Myocyte (in vitro differentiated cells): Measurements from ENCODE around the gene SCO2. TPM values are rescaled to one million over a fixed set of nuclear protein-coding genes. Genes with fewer than 3 reads are reported as not detected.
"Not testable (repeated sequence)": the region's sequence is repeated elsewhere in the genome, so short reads cannot be mapped to it uniquely, and the experiment has no call there.

Experiments
- DNase-seq: peaks from one replicate; pipeline ENCODE4 v3.0.0-alpha.2; 2012; ENCODE audit warnings: low read depth
- total RNA-seq: library from RNA; depleted of rRNA; stranded (reverse); fragments of >200 nt; gene quantifications from 2 replicates; pipeline ENCODE4 v1.2.3, GENCODE V29; 2014

SCO2 gene
- total RNA-seq, 1 donor from 2014 or later = 1.6 TPM

GRCh38 chr22:50522208-50522805 is 3.1 kb downstream of the SCO2 start:
- DNase-seq = no peak

GRCh38 chr22:50521710-50522109 is 3.7 kb downstream of the SCO2 start:
- DNase-seq = no peak

- no peak for DNase-seq
These were observed 4.5 kb downstream of the SCO2 start for GRCh38 chr22:50520826-50521453.

- not testable (repeated sequence) for DNase-seq
These were observed 5.2 kb downstream of the SCO2 start for GRCh38 chr22:50520184-50520583.

GRCh38 chr22:50519151-50519550 is 6.2 kb downstream of the SCO2 start:
- no peak for DNase-seq

GRCh38 chr22:50518606-50519005 is 6.8 kb downstream of the SCO2 start:
- no peak for DNase-seq

GRCh38 chr22:50517495-50518260 is 7.7 kb downstream of the SCO2 start:
- DNase-seq = no peak

DNA sequence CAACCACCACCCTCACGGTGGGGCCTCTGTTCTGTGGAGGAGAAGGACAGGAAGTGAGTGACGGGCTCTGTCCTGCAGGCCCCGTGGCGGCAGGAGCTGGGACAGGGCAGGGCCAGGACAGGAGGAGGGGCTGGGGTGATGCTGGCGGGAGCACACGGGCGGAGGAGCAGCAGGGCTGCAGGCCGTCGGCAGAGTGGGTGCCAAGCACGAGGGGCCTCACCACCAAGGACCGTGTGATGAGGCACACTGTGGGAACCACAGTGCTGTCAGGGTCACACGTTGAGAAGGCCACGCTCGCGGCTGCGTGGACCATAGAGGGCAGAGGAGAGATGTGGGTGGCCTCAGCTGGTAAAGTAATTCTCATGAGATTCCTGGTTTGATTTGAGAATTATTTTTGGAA is 8.5 kb downstream of the SCO2 start:
- no peak for DNase-seq

DNA sequence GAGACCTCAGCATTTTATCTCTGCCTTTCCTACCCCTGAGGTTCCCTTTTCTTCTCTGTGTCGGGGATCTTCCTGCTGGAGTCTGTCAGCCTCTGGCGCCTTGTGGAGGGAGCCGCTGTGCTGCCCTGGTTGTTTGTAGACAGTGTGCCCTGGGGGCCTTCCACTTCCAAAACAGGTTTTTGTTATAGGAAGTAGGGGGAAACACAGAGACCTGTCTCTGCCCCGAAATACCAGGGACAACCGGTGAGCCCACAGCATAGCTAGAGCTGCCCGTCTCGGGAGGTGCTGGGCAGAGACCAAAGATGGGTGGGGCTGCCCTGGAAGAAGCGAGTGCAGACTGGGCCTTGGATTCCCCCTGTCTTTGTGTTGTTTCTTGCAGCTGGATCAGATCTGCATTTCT is 9.3 kb downstream of the SCO2 start:
- DNase-seq = no peak

- no peak for DNase-seq
These were observed 12.2 kb downstream of the SCO2 start for GRCh38 chr22:50513175-50513574.

GRCh38 chr22:50508897-50509296 is 16.5 kb downstream of the SCO2 start:
- DNase-seq = no peak

DNA sequence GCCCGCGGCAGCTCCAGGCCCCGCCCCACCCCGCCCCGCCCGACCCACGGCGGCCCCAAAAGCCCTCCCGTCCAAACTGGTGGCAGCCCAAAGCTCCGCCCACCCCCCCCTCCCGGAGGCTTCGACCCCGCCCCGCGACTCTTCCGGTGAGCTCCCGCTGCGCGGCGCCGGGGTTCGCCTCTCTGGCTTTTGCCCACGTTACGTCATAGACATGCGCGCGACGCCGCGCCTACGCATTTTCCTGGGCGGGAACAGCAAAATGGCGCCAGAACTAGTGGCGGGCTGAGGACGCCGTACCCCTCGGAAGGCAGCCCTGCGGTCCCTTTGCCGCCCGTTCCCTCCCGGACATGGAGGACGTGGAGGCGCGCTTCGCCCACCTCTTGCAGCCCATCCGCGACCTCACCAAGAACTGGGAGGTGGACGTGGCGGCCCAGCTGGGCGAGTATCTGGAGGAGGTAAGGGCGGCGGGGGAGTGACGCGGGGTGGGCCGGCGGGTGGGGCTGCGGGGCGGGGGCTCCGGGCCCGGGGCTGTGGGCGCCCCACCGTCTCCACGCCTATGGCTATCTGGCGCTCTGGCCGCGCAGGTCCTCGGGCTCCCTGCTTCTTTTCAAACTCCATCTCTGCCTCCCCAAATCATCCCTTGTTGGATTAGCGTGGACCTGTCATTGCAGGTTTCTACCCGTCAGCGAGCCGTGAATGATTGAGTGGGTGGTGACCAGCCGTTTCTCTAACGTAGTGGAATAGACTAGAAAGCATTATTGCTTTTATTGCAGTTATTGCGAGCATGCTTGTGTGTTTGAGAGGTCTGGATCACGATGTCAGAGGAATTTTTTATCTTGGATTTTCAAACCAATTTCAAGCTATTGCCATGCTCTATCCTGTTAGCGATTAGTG is 17.2 kb downstream of the SCO2 start, which contains the start of gene NCAPH2:
NCAPH2 (plus strand) TSS at position 234 of the 894 bp plus-strand sequence; CDS start at position 348, 114 bp downstream.
- peak; percentile 98 for DNase-seq

DNA sequence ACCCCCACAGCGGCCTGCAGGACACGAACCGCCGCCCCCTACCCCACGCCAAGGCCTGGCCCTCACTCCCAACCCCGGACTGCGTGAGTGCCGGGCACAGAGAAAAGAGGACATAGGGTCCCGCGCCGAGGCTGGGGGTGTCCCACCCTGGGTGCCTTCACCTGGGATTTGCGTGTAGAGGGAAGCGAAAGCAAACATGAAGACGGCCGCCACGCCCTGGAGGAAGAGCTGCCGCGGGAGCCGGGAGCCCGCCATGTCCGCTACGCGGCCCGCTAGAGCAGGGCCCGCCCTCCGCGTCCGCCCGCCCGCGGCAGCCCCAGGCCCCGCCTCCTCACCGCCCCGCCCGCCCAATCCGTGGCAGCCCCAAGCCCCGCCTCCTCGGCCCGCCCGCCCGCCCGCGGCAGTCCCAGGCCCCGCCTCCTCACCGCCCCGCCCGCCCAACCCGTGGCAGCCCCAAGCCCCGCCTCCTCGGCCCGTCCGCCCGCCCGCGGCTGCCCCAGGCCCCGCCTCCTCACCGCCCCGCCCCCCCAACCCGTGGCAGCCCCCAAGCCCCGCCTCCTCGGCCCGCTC is 17.9 kb downstream of the SCO2 start, which contains the start of gene LMF2:
LMF2 (minus strand) TSS at position 282 of the 570 bp plus-strand sequence; CDS start at position 255, 27 bp downstream.
- no peak for DNase-seq

DNA sequence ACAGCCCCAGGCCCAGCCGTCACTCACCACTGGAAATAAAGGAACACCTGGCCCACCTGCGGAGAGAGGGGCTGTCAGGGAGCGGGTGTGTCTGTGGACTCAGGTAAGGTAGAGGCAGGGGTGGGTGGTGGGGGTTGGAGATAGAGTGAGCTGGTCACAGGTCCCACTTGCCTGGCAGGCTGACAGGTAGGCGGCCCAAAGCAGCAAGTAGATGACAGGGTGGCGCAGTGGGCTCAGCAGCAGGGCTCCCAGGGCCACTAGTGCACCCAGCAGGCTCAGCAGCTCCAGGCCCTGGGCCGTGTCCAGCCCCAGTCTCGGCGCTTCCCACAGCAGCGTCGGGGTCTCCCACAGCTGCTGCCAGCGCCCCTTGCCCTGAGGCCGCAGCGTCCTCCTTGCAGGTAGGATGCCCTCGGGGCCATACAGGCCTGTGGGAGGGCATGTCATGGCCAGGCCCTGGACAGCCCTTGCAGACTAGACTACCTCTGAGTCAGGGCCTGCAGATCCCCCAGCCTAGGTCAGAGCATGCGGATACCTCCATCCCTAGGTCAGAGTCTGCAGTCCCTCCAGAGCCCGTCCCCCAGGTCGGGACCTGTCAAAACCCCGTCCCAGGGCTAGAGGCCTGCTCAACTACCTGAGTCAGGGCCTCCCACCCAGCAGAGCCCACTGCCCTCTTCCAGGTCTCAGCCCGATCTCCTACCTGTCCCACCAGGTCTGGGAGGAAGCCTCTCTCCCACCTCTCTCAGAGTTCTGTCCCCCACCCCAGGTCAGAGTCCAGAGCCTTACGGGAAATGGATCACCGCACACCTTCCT is 18.6 kb downstream of the SCO2 start:
- DNase-seq = no peak

GRCh38 chr22:50505776-50506610 is 19.4 kb downstream of the SCO2 start:
- no peak for DNase-seq

DNA sequence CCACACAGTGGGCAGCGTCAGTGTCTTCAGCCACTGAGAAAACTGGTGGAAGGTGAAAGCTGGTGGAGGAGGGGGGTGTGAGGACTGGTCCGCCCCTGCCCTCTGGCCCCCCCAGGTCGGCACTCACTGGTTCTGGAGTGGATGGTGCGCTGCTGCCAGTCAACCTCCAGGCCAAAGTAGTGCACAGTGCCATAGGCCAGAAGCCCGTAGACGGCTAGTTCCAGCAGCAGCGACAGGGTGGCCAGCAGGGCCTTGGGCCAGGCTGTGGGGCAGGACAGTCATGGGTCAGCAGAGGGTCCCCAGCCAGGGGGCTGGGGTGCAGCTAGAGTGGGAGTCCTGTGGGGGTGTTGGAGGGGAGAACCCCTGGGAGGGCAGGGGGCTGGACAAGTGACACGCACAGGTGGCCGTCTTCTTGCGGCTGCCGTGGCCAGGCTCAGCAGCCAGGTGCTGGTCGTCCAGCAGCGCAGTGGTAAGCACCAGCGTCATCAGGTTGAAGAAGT is 20.1 kb downstream of the SCO2 start:
- DNase-seq = no peak

DNA sequence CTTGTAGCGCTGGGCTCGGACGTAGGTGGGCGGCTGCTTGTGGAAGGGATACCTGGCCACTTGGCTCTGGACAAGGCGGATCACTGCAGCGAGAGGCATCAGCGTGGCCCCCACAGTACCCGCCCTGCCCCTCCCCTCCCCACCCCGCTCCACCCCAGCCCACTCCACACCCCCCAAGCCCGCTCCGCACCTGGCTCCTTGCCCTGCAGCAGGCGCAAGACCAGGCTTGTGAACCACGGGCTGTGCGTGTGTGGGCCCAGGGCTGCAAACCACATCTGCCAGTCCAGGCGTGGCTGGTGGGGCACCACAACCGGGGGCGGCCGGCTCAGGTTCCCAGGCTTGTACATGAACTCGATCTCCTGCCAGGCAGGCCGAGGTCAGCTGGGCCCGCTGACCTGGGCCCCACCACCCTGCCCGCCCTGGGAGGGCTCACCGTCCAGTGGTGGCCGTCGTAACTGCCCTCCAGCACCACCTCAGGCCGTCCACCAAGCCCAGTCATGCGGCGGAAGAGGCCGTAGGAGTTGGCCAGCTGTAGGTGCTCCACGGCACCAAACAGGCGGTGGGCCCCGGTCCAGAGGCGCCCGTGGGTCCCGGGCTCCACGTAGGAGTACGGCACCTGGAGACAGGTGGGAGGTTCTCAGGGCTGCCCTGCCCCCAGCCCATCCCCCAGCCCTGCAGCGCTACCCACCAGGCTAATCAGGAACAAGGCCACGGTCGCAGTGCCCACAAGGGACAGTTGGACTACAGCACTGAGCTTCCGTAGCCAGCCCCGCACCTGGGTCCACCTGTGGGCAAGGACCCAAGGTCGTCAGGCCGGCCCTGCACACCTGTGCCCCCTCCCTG is 20.8 kb downstream of the SCO2 start:
- DNase-seq = no peak
